HG03135 (cell line): ENCODE measurements around the gene FPGS.

Experiments
- ATAC-seq: cut with Tn5 transposase; IDR thresholded peaks from one replicate; pipeline ENCODE4 v1.9.1; 2021; ENCODE audit warnings: mild to moderate bottlenecking, moderate library complexity; ENCODE audit not compliant: unreplicated experiment

Gene FPGS

DNA sequence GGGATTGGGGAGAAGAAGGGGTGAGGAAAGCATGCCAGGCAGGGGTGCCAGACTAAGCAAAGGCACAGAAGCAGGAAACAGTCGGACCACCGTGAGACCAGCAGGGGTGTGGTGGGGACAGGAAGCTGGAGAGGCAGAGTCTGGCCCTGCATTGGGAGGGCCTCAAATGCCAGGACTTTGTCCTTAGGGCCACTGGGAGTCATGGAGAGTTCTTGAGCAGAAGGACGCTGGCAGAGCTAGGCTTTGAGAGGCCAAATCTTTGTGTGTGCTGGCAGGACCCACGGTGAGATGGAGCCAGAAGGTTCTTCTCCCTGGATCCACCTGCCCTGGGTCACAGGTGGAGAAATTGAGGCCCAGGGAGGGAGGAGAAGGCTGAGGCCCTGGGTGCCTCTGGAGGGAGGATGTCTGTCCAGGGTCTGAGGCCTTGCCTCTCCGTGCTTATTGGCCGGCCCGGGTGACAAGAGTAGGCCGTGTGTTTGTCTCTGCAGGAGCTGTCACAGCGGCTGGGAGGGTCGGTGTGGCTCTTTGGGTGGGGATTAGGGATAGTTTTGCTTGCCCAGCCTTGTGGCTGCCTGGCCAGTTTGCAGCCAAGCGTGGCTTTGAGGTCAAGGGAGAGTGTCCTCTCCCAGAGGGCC, 53.5 kb downstream of the FPGS start:
- ATAC-seq: no peak

DNA sequence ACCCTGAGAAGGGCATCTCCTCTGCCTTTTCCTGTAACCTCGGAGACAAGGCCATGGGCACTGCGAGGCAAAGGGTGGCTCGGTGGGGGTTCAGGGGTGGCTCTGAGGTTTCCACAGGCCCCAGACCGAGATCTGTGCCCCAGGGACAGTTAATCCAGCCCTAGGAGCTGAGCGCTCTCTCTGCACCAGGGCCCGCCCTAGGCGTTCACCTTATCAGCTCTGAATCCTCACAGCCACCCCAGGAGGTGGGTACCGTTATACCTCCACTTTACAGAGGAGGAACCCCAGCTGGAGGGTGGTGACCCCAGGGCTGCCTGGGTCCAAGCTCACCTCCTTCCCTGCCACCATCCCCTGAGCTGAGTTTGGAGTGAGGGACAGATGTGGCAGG, 54.0 kb downstream of the FPGS start:
- no peak for ATAC-seq

DNA sequence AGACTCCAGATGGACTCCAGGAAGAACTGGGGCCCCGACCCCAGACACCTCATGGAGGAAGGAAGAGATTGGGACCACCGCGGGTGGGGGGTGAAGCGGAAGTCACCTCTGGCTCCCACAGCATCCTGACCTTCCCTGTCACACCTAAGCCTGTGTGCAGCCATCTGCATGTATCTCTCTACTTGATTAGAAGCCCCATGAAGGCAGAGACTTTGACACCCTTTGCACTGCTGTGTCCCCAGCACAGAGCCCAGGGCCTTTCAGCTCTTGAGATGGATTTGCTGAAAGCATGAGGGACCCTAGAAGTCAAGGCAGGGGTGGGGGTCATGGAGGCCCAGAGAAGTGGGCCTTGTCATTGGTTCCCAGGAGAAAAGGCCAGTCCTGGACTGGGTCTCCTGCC, 54.6 kb downstream of the FPGS start:
- ATAC-seq: no peak

DNA sequence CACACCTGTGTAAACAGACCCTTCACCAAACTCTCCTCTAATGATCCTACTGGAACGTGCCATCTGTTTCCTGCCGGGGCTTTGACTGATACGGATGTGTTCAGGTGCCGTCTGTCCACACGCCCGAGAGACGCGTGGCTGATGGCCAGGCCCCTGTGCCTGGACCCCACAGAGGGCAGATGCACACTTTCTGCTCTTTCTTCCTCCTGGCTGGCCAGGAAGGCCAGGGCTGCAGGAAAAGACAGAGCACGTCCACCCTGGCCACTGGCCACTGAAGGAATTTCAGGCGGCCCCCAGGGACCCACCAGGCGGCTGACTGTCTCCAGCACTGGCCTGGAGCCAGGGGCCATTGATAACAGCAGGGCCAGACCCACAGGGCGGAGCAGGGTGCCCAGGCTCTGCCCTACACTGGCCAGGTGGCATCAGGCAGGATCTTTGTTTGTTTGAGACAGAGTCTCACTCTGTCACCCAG, 55.4 kb downstream of the FPGS start:
- no peak for ATAC-seq

DNA sequence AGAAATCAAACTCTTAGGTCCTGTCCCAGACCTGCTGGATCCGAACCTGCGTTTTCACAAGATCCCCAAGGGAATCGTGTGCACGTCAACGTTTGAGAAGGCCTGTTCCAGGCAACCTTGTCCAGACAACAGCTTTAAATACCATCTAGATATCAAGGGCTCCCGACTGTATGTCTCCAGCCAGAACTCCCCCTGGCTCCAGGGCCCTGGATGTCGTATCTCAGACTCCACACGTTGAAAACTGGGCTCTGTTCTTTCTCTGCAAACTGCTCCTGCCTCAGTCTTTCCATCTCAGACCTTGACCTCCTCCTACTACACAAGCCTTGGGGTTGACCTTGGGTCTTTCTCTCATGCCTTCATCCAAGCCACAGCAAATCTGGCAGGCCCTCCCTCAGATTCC, 57.6 kb downstream of the FPGS start:
- ATAC-seq: no peak

DNA sequence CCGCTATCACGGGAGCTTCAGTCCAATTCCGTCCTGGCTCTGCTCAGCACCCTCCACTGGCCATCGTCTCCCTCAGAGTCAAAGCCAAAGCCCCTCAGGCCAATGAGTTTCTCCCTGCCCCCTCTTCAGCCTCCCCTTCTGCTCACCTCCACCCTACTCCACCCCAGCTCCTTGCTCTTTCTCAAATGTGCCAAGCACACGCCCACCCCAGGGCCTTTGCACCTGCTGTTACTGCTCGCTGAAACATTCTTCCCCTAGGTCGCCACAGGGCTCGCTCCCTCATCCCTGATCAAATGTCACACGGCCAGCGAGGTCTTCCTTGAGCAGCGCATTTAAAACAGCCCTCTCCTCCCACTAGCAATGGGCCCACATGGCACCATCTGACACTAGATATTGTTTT, 58.1 kb downstream of the FPGS start:
- ATAC-seq: no peak

DNA sequence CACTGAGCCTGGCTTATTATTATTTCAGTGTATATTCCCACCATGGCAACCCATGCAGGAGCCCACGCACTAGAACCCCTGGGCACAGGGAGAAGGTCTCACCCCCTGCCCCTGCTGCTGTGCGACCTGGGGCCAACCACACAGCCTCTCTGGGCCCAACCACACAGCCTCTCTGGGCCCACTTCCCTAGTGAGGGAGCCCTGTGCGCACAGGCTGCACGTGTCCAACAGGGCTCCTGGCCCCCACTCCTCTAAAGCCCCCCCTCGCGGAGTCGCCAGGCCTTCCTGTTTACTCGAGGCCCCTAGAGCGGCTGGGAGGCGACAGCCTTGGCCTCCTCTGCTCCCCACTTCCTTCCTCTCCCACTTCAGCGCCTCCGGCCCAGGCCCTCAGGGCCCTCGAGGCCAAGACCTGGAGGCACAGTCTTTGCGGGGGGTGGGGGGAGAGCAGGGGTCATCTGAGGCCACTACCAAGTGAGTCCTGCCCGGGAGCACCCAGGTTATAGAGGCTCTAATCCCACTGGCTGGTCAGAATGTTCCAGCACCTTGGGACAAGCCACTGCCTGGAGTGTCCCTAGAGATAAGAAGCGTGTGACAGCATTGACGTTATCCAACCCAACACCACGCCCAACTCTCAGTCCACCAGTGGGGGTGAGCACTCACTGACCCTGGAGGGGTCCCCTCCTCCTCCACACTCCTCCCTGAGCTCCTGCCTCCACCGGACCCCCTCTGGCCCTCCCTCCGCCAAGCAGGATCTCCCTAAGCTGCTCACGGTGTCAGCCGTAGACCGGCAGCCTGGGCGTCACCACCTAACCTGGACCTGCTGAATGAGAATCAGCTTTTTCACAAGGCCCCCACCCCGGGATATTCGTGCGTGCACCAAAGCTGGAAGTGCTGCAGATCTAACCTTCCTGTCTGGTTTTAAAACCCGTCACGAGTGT, 59.7 kb downstream of the FPGS start:
- ATAC-seq: no peak

DNA sequence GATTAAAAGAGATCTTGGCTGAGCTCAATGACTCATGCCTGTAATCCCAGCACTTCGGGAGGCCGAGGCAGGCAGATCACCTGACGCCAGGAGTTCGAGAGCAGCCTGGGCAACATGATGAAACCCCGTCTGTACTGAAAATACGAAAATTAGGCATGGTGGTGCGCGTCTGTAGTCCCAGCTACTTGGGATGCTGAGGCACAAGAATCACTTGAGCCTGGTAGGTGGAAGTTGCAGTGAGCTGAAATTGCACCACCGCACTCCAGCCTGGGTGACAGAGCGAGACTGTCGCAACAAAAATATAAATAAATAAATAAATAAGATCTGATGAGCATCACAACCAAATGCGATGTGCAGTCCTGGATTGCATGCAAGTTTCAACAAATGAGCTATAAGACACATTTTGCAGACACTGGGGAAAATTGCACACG, 60.5 kb downstream of the FPGS start:
- no peak for ATAC-seq
